Measurements from ENCODE around the gene SYNPR.
"Not testable (repeated sequence)": the region's sequence is repeated elsewhere in the genome, so short reads cannot be mapped to it uniquely, and the experiment has no call there.

Gene SYNPR

DNA sequence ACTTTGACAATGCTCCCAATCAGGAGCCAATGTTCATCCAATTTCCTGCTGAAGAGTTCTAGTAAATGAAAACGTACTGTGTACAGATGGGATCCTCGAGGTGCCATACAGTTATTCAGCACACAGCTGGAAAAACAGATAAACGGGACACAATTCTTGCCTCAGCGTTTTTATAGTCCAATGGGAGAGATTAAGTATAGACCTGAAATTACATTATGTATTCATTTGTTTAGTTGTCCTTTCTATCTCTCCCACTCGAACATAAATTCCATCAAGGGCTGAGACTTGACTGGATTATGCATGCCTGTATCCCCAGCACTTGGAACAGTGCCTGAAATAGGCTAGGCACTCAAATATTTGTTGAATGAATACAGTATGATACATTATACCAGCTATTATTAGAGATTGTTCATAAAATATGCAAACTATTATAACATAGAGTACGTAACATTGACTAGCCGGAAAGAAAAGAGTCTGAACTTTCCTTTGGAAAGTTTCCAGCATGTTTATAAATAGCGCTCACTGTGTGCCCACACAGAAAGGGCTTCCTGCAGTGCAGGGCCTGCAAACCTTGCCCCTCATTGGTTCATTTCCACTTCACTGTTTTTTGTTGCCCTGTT, 346.9 kb downstream of the SYNPR start:
- DNase-seq (ENCODE audit: low read depth in 2 of 2), result no peak

DNA sequence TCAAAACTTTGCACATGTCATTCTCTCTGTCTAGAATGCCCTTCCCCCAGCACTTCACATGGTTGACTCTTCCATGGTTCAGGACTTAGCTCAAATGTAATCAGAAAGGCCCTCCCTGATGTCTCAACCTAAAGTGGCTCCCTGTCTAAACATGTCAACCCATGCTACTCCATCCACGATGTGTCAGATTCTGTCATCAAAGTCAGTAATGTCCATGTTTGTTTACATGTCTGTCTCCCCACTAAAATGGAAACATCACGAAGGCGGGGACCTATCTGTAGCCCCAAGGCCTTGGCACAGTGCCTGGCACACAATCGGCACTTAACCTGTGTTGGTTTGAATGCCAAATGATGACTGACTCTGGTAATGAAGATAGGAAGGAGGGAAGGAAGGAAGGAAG, 353.6 kb downstream of the SYNPR start:
- no peak for DNase-seq (ENCODE audit: low read depth in 2 of 2)

DNA sequence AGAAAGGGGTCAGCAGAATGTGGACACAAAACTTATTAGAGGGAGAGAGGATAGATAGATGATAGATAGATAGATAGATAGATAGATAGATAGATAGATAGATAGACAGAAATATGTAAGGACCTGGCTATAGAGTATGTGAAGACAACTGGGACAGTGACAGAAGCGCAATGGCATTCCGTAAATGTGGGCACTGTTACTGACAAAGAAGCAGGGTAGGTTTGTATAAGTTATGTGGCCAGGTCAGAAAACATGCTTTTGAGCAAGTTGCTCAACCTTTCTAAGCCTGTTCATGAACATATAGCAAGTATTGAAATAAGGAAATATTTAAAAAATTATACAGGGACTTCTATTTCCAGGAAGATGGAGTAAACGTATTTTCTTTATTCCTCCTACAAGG, 357.1 kb downstream of the SYNPR start:
- no peak for DNase-seq (ENCODE audit: low read depth in 2 of 2)

DNA sequence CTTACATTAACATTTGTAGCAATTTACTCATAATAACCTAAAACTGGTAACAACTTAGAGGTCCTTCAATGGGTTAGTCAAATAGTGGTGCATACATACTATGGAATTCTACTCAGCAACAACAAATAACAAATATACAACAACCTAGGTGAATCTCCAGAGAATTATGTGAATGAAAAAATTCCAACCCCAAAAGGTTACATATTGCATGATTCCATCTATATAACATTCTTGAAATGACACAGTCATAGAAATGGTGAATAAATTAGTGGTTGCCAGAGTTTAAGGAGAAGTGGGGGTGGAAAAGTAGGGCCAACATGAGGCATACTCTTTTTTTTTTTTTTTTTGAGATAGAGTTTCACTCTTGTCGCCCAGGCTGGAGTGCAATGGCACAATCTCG, 361.7 kb downstream of the SYNPR start:
- no peak for DNase-seq (ENCODE audit: low read depth in 2 of 2)

- no peak for DNase-seq (ENCODE audit: low read depth in 2 of 2)
Observed at GRCh38 chr3:63642488-63642887, 364.4 kb downstream of the SYNPR start.

DNA sequence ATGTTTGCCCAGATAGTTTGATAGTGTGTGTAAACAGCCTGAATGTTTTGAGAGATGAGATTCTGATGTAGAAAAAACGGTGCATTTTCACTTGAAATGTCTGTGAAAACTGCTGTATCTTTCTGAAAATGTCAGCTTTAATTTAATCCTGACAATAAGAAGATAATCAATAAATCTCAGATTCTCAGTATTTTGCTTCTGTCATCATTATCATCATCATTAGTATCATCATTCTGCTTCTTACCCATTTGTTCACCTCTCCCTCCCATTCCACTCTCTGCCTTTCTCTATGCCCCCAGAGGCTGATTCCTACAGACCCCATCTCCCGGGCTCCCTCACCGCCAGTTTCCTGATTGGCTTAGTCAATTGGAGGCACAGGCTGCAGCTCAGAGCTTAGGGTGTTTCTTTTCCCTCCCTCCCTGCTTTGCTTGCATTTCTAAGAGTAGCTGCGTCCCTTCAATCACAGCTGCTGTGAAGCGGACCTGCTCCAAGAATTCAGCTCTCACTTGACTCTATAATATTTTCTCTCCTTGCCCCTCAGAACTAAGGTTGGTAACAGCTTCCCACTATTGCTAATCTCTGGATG, 366.2 kb downstream of the SYNPR start:
- DNase-seq (ENCODE audit: low read depth in 2 of 2), result no peak

- DNase-seq (ENCODE audit: low read depth in 2 of 2), result not testable (repeated sequence)
Observed at GRCh38 chr3:63644928-63645781, 367.0 kb downstream of the SYNPR start.

- no peak for DNase-seq (ENCODE audit: low read depth in 2 of 2)
Observed at GRCh38 chr3:63652066-63652725, 374.1 kb downstream of the SYNPR start, which contains the start of gene SNTN. Gene SNTN (plus strand): TSS chr3:63652675. CDS start chr3:63652688, 13 bp downstream.

DNA sequence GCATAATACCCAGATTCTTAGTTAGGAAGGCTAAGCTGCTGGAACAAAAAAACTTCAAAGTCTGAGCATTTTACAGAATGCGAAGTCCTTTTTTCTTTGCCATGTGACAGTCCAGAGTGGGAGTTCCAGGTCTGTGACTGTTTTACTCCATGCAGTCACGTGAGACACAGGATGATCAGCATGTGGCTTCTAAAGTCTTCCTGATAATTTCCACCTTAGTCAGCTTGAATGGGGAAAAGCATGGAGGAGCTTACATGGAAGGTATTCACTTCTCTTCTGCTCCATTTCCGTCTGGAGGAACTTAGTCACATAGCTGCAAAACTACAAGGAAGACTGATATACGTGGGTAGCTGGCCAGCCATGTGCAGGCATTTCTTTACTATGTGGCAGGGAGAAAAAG, 376.1 kb downstream of the SYNPR start:
- no peak for DNase-seq (ENCODE audit: low read depth in 2 of 2)

DNA sequence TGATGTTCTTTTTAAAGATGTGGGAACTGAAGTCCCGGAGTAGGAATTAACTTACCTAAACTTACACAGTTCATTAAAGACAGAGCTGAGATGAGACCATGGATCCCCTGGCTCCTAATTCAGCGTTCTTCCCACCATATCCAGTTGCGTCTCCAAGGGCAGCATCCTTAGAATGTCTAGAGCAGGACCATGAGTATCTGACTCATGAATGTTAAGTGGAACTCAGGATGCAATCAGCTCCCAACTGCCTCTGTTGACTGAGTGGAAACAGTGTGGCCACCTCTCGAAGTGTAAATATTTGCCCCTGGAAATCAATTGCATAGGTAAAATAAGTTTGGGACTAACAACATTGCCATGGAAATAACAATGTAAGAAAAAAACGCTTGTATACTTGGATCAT, 376.8 kb downstream of the SYNPR start:
- no peak for DNase-seq (ENCODE audit: low read depth in 2 of 2)

GRCh38 chr3:63655519-63655918, 377.4 kb downstream of the SYNPR start:
- DNase-seq (ENCODE audit: low read depth in 2 of 2), result no peak

- DNase-seq (ENCODE audit: low read depth in 2 of 2), result no peak
Observed at GRCh38 chr3:63656786-63657185, 378.7 kb downstream of the SYNPR start.

DNA sequence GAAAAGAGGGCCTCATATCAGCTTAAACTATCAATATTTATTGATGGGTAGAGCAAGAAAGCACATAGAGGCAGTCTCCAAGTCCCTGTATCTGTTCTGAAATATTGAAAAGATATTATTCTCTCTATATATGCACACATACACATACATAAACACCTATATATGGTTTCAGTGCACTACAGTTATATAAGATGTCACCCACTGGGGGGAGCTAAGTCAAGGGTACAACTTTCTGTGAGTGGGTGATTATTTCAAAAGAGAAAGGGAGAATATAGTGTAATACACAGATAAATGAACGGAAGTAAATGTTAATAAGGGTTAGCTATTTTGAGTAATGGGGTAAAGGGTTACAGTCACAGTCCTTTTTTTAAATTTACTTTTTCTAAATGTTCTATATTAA, 383.1 kb downstream of the SYNPR start:
- DNase-seq (ENCODE audit: low read depth in 2 of 2), result no peak

DNA sequence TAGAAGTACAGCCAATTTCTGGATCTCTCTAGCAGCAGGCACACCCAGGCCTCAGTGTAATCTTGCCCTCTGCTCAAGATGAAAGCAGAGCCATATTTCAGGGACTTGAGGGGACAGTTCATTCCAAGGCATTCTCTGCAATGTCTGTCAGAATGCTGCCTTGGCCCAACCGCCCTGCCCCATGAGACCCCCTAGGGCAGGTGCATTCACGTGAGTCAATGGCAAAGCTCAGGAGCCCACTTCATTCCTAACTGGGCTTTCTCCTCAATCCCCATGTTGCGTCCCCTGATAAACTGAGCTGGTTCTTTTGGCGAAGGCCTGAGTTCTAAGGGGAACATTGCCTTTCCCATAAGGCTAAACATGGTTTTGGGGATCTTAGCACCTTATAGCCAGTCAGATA, 383.9 kb downstream of the SYNPR start:
- DNase-seq (ENCODE audit: low read depth in 2 of 2), result no peak

- no peak for DNase-seq (ENCODE audit: low read depth in 2 of 2)
Observed at GRCh38 chr3:63662500-63662899, 384.4 kb downstream of the SYNPR start.
